ENCODE results near the gene PMEPA1. TPM values are rescaled to one million over a fixed set of nuclear protein-coding genes. Genes with fewer than 3 reads are reported as not detected.

Gene PMEPA1
- total RNA-seq, 1 donor from 2014 or later: 11.7 TPM

- no peak for DNase-seq
These were observed 100.6 kb downstream of the PMEPA1 start for GRCh38 chr20:57609086-57609841.

GRCh38 chr20:57608516-57608915 lies 101.3 kb downstream of the PMEPA1 start:
- DNase-seq: no peak

- no peak for DNase-seq
These were observed 103.9 kb downstream of the PMEPA1 start for GRCh38 chr20:57605878-57606277.

GRCh38 chr20:57605045-57605444 lies 104.8 kb downstream of the PMEPA1 start:
- DNase-seq: no peak

GRCh38 chr20:57603120-57603519 lies 106.7 kb downstream of the PMEPA1 start:
- DNase-seq: no peak

- no peak for DNase-seq
These were observed 108.1 kb downstream of the PMEPA1 start for GRCh38 chr20:57601737-57602136.

GRCh38 chr20:57601211-57601570 lies 108.6 kb downstream of the PMEPA1 start:
- DNase-seq: no peak

GRCh38 chr20:57600320-57601210 lies 109.2 kb downstream of the PMEPA1 start:
- DNase-seq: no peak

GRCh38 chr20:57598491-57598890 lies 111.3 kb downstream of the PMEPA1 start:
- no peak for DNase-seq

Other genes with a start within 250 kb of the PMEPA1 start
- 0.10 TPM for gene CTCFL, start 184.9 kb downstream of the PMEPA1 start, total RNA-seq
- 51.4 TPM for gene PCK1, start 148.9 kb downstream of the PMEPA1 start, total RNA-seq
- 1.5 TPM for gene ZBP1, start 89.6 kb downstream of the PMEPA1 start, total RNA-seq